GM04504 (cell line): ENCODE data around the gene S1PR4.
A peak's percentile ranks its signal among the peaks of the same experiment; 100 is the strongest.
"Not testable (repeated sequence)": the region's sequence is repeated elsewhere in the genome, so short reads cannot be mapped to it uniquely, and the experiment has no call there.

Experiments used
- DNase-seq: peaks from one replicate; pipeline ENCODE4 v3.0.0-alpha.2; 2012; ENCODE audit warnings: low read depth

The S1PR4 gene

GRCh38 chr19:3179739-3180293, 1.2 kb downstream of the S1PR4 start:
- DNase-seq: no peak

- DNase-seq: no peak
These were observed 5.4 kb downstream of the S1PR4 start for GRCh38 chr19:3183721-3184641.

- DNase-seq: no peak
These were observed 6.4 kb downstream of the S1PR4 start for GRCh38 chr19:3184847-3185460.

- peak; percentile 85 for DNase-seq
These were observed 7.0 kb downstream of the S1PR4 start, which contains the start of gene NCLN for GRCh38 chr19:3185461-3186159. TSS of gene NCLN (plus strand) at chr19:3185930. CDS start at chr19:3186031, 101 bp downstream.

- no peak for DNase-seq
These were observed 7.7 kb downstream of the S1PR4 start for GRCh38 chr19:3186160-3186688.

GRCh38 chr19:3186891-3187661, 8.5 kb downstream of the S1PR4 start:
- no peak for DNase-seq

- DNase-seq: no peak
These were observed 9.3 kb downstream of the S1PR4 start for GRCh38 chr19:3187662-3188511.

- DNase-seq: no peak
These were observed 10.3 kb downstream of the S1PR4 start for GRCh38 chr19:3188627-3189596.

- no peak for DNase-seq
These were observed 11.3 kb downstream of the S1PR4 start for GRCh38 chr19:3189702-3190469.

GRCh38 chr19:3190470-3190770, 11.9 kb downstream of the S1PR4 start:
- no peak for DNase-seq

GRCh38 chr19:3190921-3191805, 12.6 kb downstream of the S1PR4 start:
- no peak for DNase-seq

- not testable (repeated sequence) for DNase-seq
These were observed 13.2 kb downstream of the S1PR4 start for GRCh38 chr19:3191806-3192104.

- no peak for DNase-seq
These were observed 13.7 kb downstream of the S1PR4 start for GRCh38 chr19:3192228-3192635.

- DNase-seq: no peak
These were observed 14.1 kb downstream of the S1PR4 start for GRCh38 chr19:3192684-3193083.

- DNase-seq: no peak
These were observed 14.9 kb downstream of the S1PR4 start for GRCh38 chr19:3193256-3194105.
